Mesothelial cell of epicardium (in vitro differentiated cells): Measurements from ENCODE around the gene SLC1A3. TPM values are rescaled to one million over a fixed set of nuclear protein-coding genes. Genes with fewer than 3 reads are reported as not detected.

Source experiments
- DNase-seq, 2 experiments: peaks; one replicate each; pipeline ENCODE4 v3.0.0; 2021; ENCODE audit warnings: low spot score in 2 of 2; ENCODE audit not compliant: unreplicated experiment in 2 of 2
- H3K27ac Mint-ChIP-seq: 2 replicates; pipeline ENCODE4 v1.8.0; 2021; ENCODE audit warnings: mixed read lengths
- H3K27me3 Mint-ChIP-seq: 2 replicates; pipeline ENCODE4 v1.8.0; 2021; ENCODE audit warnings: low read depth, mixed read lengths
- H3K36me3 Mint-ChIP-seq: 2 replicates; pipeline ENCODE4 v1.8.0; 2021; ENCODE audit warnings: mixed read lengths
- H3K4me1 Mint-ChIP-seq: 2 replicates; pipeline ENCODE4 v1.8.0; 2021; ENCODE audit warnings: mixed read lengths
- H3K4me3 Mint-ChIP-seq: 2 replicates; pipeline ENCODE4 v1.8.0; 2021; ENCODE audit warnings: mild to moderate bottlenecking, moderate library complexity, mixed read lengths
- H3K9me3 Mint-ChIP-seq: 2 replicates; pipeline ENCODE4 v1.8.0; 2021; ENCODE audit warnings: mixed read lengths
- CTCF ChIP-seq: fragments of 200-600 bp; sonication (generic); IDR thresholded peaks from one replicate; pipeline ENCODE4 v1.5.0; 2021; ENCODE audit warnings: antibody characterized with exemption; ENCODE audit not compliant: unreplicated experiment
- total RNA-seq: library from RNA; stranded (reverse); gene quantifications from 3 replicates; pipeline ENCODE4 v1.2.1, GENCODE V29; 2021

Gene SLC1A3
- total RNA-seq, 1 donor from 2014 or later, result 56.3 TPM

GRCh38 chr5:36630201-36631145, 24.1 kb downstream of the SLC1A3 start:
- no peak for TF ChIP-seq CTCF
- peaks cover 27% of the 10 kb centered on the region for H3K4me1 Mint-ChIP-seq
- H3K36me3 Mint-ChIP-seq, result peaks cover 26% of the 10 kb centered on the region
- H3K9me3 Mint-ChIP-seq, result no peaks in the 10 kb centered on the region
- DNase-seq, result no peak
- no peak overlapping the region for H3K27ac Mint-ChIP-seq
- H3K4me3 Mint-ChIP-seq, result no peak overlapping the region
- H3K27me3 Mint-ChIP-seq, result no peaks in the 10 kb centered on the region

- no peaks in the 10 kb centered on the region for H3K27me3 Mint-ChIP-seq
- no peak overlapping the region for H3K27ac Mint-ChIP-seq
- H3K4me3 Mint-ChIP-seq, result no peak overlapping the region
- no peak for DNase-seq
- peaks cover 28% of the 10 kb centered on the region for H3K36me3 Mint-ChIP-seq
- no peak for TF ChIP-seq CTCF
- no peaks in the 10 kb centered on the region for H3K9me3 Mint-ChIP-seq
- peaks cover 27% of the 10 kb centered on the region for H3K4me1 Mint-ChIP-seq
These were observed 24.7 kb downstream of the SLC1A3 start for GRCh38 chr5:36631154-36631553.

GRCh38 chr5:36631620-36632362, 25.4 kb downstream of the SLC1A3 start:
- Mint-ChIP-seq H3K4me3 (no peak overlapping the region), H3K36me3 (peaks cover 32% of the 10 kb centered on the region), H3K9me3 (no peaks in the 10 kb centered on the region), H3K4me1 (peaks cover 27% of the 10 kb centered on the region), H3K27me3 (no peaks in the 10 kb centered on the region), H3K27ac (no peak overlapping the region)
- no peak for TF ChIP-seq CTCF
- DNase-seq, result no peak

GRCh38 chr5:36632363-36632664, 25.9 kb downstream of the SLC1A3 start:
- no peaks in the 10 kb centered on the region for H3K27me3 Mint-ChIP-seq
- DNase-seq, result no peak
- peaks cover 27% of the 10 kb centered on the region for H3K4me1 Mint-ChIP-seq
- H3K9me3 Mint-ChIP-seq, result no peaks in the 10 kb centered on the region
- H3K36me3 Mint-ChIP-seq, result peaks cover 32% of the 10 kb centered on the region
- no peak for TF ChIP-seq CTCF
- no peak overlapping the region for H3K27ac Mint-ChIP-seq
- H3K4me3 Mint-ChIP-seq, result no peak overlapping the region

GRCh38 chr5:36635721-36636390, 29.4 kb downstream of the SLC1A3 start:
- Mint-ChIP-seq H3K27ac (peak overlapping the region; percentile 20), H3K4me3 (no peak overlapping the region), H3K27me3 (no peaks in the 10 kb centered on the region), H3K36me3 (peaks cover 30% of the 10 kb centered on the region), H3K4me1 (peaks cover 27% of the 10 kb centered on the region), H3K9me3 (no peaks in the 10 kb centered on the region)
- DNase-seq, result no peak
- TF ChIP-seq CTCF, result no peak
